GM23338 (cell line): ENCODE results near the gene LRFN4. TPM values are rescaled to one million over a fixed set of nuclear protein-coding genes. Genes with fewer than 3 reads are reported as not detected.
A peak's percentile ranks its signal among the peaks of the same experiment; 100 is the strongest.

Experiments
- ATAC-seq: fragments of 200-7000 bp; cut with Tn5 transposase; 3 replicates; pipeline ENCODE4 v1.9.1; 2020
- DNase-seq: peaks from one replicate; pipeline ENCODE4 v3.0.0-alpha.2; 2015; ENCODE audit warnings: low spot score
- H2AFZ ChIP-seq: fragments of 200-600 bp; sonication (generic); 2 replicates; pipeline ENCODE4 v1.8.0; 2016; ENCODE audit warnings: antibody characterized with exemption, mild to moderate bottlenecking, moderate library complexity
- H3F3A ChIP-seq: fragments of 200-600 bp; sonication (generic); replicated peaks from 2 replicates; pipeline ENCODE4 v1.8.0; 2017; ENCODE audit warnings: antibody characterized with exemption, mixed run types, low read depth
- H3K27ac ChIP-seq: fragments of 200-600 bp; sonication (generic); 2 replicates; pipeline ENCODE4 v1.6.1; 2016; ENCODE audit warnings: low read depth
- H3K27me3 ChIP-seq: fragments of 200-600 bp; sonication (generic); 2 replicates; pipeline ENCODE4 v1.8.0; 2016; ENCODE audit warnings: mild to moderate bottlenecking, mixed run types, moderate library complexity; ENCODE audit not compliant: insufficient read depth
- H3K36me3 ChIP-seq: fragments of 200-600 bp; sonication (generic); 2 replicates; pipeline ENCODE4 v1.8.0; 2016; ENCODE audit warnings: mild to moderate bottlenecking; ENCODE audit not compliant: insufficient read depth
- H3K4me1 ChIP-seq: fragments of 200-600 bp; sonication (generic); 2 replicates; pipeline ENCODE4 v1.8.0; 2016; ENCODE audit warnings: mild to moderate bottlenecking, moderate library complexity; ENCODE audit not compliant: insufficient read depth
- H3K4me2 ChIP-seq: fragments of 200-600 bp; sonication (generic); 2 replicates; pipeline ENCODE4 v1.7.1; 2017; ENCODE audit warnings: mixed run types
- H3K4me3 ChIP-seq: fragments of 200-600 bp; sonication (generic); 2 replicates; pipeline ENCODE4 v1.6.1; 2016; ENCODE audit warnings: mixed run types
- H3K79me2 ChIP-seq: fragments of 200-600 bp; sonication (generic); replicated peaks from 2 replicates; pipeline ENCODE4 v1.8.0; 2017; ENCODE audit warnings: mild to moderate bottlenecking; ENCODE audit not compliant: insufficient read depth
- H3K9me2 ChIP-seq: fragments of 200-600 bp; sonication (generic); 2 replicates; pipeline ENCODE4 v1.8.0; 2017; ENCODE audit not compliant: insufficient read depth
- H4K20me1 ChIP-seq: fragments of 200-600 bp; sonication (generic); replicated peaks from 2 replicates; pipeline ENCODE4 v1.8.0; 2017; ENCODE audit warnings: mild to moderate bottlenecking; ENCODE audit not compliant: insufficient read depth
- H3K27ac Mint-ChIP-seq: 2 replicates; pipeline ENCODE4 v1.8.0; 2020; ENCODE audit warnings: inconsistent platforms, mild to moderate bottlenecking, moderate library complexity, mixed read lengths
- H3K27me3 Mint-ChIP-seq: 3 replicates; pipeline ENCODE4 v1.8.0; 2022; ENCODE audit warnings: low read depth, mild to moderate bottlenecking, moderate library complexity, mixed read lengths, inconsistent platforms; ENCODE audit not compliant: insufficient read depth, poor library complexity
- H3K36me3 Mint-ChIP-seq: 3 replicates; pipeline ENCODE4 v1.8.0; 2021; ENCODE audit warnings: low read depth, mild to moderate bottlenecking, inconsistent platforms, moderate library complexity, mixed read lengths
- H3K4me1 Mint-ChIP-seq: 3 replicates; pipeline ENCODE4 v1.8.0; 2020; ENCODE audit warnings: mild to moderate bottlenecking, inconsistent platforms, mixed read lengths
- H3K4me3 Mint-ChIP-seq: 3 replicates; pipeline ENCODE4 v1.8.0; 2021; ENCODE audit warnings: moderate library complexity, mild to moderate bottlenecking, inconsistent platforms, mixed read lengths
- H3K9me3 Mint-ChIP-seq: 3 replicates; pipeline ENCODE4 v1.8.0; 2020; ENCODE audit warnings: moderate library complexity, mild to moderate bottlenecking, inconsistent platforms, mixed read lengths
- CTCF ChIP-seq, 2 experiments: fragments of 200-600 bp in 1 of 2; sonication (generic) in 1 of 2; conservative IDR thresholded peaks; 2 replicates each; pipeline versions ENCODE4 v1.5.1 to v1.6.1; 2016 to 2017; ENCODE audit warnings: antibody characterized with exemption in 2 of 2, low read depth in 2 of 2, mild to moderate bottlenecking in 2 of 2, moderate library complexity in 1 of 2
- EZH2 ChIP-seq: fragments of 200-600 bp; sonication (generic); IDR thresholded peaks from one replicate; pipeline ENCODE4 v1.8.0; 2017; ENCODE audit warnings: antibody characterized with exemption, mild to moderate bottlenecking, low read depth; ENCODE audit not compliant: unreplicated experiment
- EZH2phosphoT487 ChIP-seq: fragments of 200-600 bp; sonication (generic); IDR thresholded peaks from one replicate; pipeline ENCODE4 v1.8.1; 2018; ENCODE audit warnings: antibody characterized with exemption; ENCODE audit not compliant: unreplicated experiment
- NANOG ChIP-seq: IDR thresholded peaks from 2 replicates; pipeline ENCODE4 v1.6.1; 2016; ENCODE audit warnings: antibody characterized with exemption, borderline replicate concordance
- POLR2AphosphoS5 ChIP-seq: IDR thresholded peaks from 2 replicates; pipeline ENCODE4 v1.6.1; 2016; ENCODE audit warnings: antibody characterized with exemption, low read depth
- ZNF114 ChIP-seq: fragments of 250-450 bp; sonication (Bioruptor Pico); IDR thresholded peaks from 2 replicates; pipeline ENCODE4 v1.5.0; 2020; ENCODE audit warnings: mild to moderate bottlenecking, moderate library complexity
- ZNF331 ChIP-seq: fragments of 250-450 bp; sonication (Bioruptor Pico); IDR thresholded peaks from 2 replicates; pipeline ENCODE4 v1.5.0; 2020; ENCODE audit warnings: low read depth, mild to moderate bottlenecking, moderate library complexity
- ZNF462 ChIP-seq: fragments of 250-450 bp; sonication (Bioruptor Pico); IDR thresholded peaks from 2 replicates; pipeline ENCODE4 v1.5.0; 2020; ENCODE audit warnings: mild to moderate bottlenecking, moderate library complexity
- polyA plus RNA-seq: library from polyadenylated mRNA; unstranded; fragments of >200 nt; fragmentation: Nextera tagmentation; extraction: Ambion mirVana; gene quantifications from 2 replicates; pipeline ENCODE4 v1.2.1, GENCODE V29; 2016
- total RNA-seq: library from RNA; depleted of rRNA; stranded (reverse); fragments of >200 nt; shearing (Covaris generic); gene quantifications from 2 replicates; pipeline ENCODE4 v1.2.3, GENCODE V29; 2014

Gene LRFN4
- total and polyA plus RNA-seq, 2 experiments from 2014 or later: 9.8 to 63.5 TPM

GRCh38 chr11:66905631-66906030 lies 48.8 kb downstream of the LRFN4 start (continued):
- TF ChIP-seq ZNF331 (no peak), EZH2phosphoT487 (no peak)

- H3K4me1 ChIP-seq: peaks cover 14% of the 10 kb centered on the region; the same call in 1 of the 2 replicates
- H2AFZ ChIP-seq: no peak overlapping the region
- H3F3A ChIP-seq: no peaks in the 10 kb centered on the region
- TF ChIP-seq EZH2phosphoT487 (no peak), ZNF462 (CRISPR knock-in tag) (no peak), ZNF331 (no peak), ZNF114 (CRISPR knock-in tag) (no peak), EZH2 (no peak), CTCF (conservative IDR thresholded peaks at IDR 0.05; ENCODE audit: low read depth in 2 of 2) (no peak), POLR2AphosphoS5 (no peak), NANOG (no peak)
- H3K79me2 ChIP-seq: no peaks in the 10 kb centered on the region
- no peaks in the 10 kb centered on the region for H3K9me3 Mint-ChIP-seq
- H3K4me3 Mint-ChIP-seq: no peak overlapping the region
- no peaks in the 10 kb centered on the region for H3K36me3 Mint-ChIP-seq
- H3K4me3 ChIP-seq: no peak overlapping the region
- H3K4me1 Mint-ChIP-seq: peaks cover 44% of the 10 kb centered on the region
- 0 out of 2 replicates have a peak overlapping the region, but pooled peaks have one; percentile 55 for H3K27ac ChIP-seq
- H3K27me3 ChIP-seq: no peaks in the 10 kb centered on the region
- no peaks in the 10 kb centered on the region for H3K36me3 ChIP-seq
- DNase-seq (no peak), ATAC-seq (peak; percentile 85)
- H3K27me3 Mint-ChIP-seq: peaks cover 11% of the 10 kb centered on the region
- H3K9me2 ChIP-seq: no peaks in the 10 kb centered on the region
- H3K4me2 ChIP-seq: peak overlapping the region; percentile 49
- H3K27ac Mint-ChIP-seq: peak overlapping the region; percentile 83
- H4K20me1 ChIP-seq: no peaks in the 10 kb centered on the region
Measured at GRCh38 chr11:66906061-66906733, 49.3 kb downstream of the LRFN4 start.
